Ascending aorta (tissue), 2 donors: ENCODE data around the gene RBM19. TPM values are rescaled to one million over a fixed set of nuclear protein-coding genes. Genes with fewer than 3 reads are reported as not detected.

Experiments used
- DNase-seq, 2 donors: peaks; one replicate each; pipeline ENCODE4 v3.0.0-alpha.2; 2019; ENCODE audit warnings: low spot score in 2 of 2
- H3K27ac ChIP-seq, 2 donors: fragments of 200-600 bp; sonication (generic); one replicate each; pipeline ENCODE4 v1.5.1; 2016 to 2017; ENCODE audit warnings: mild to moderate bottlenecking in 1 of 2
- H3K27me3 ChIP-seq: fragments of 200-600 bp; sonication (generic); one replicate; pipeline ENCODE4 v1.5.1; 2017
- H3K36me3 ChIP-seq, 2 donors: fragments of 200-600 bp; sonication (generic); one replicate each; pipeline ENCODE4 v1.5.1; 2016
- H3K4me1 ChIP-seq, 2 donors: fragments of 200-600 bp; sonication (generic); one replicate each; pipeline ENCODE4 v1.5.1; 2016 to 2017; ENCODE audit warnings: mild to moderate bottlenecking in 1 of 2
- H3K4me3 ChIP-seq, 2 donors: fragments of 200-600 bp; sonication (generic); one replicate each; pipeline ENCODE4 v1.5.1; 2016 to 2017; ENCODE audit warnings: mild to moderate bottlenecking in 1 of 2
- H3K9me3 ChIP-seq, 2 donors: fragments of 200-600 bp; sonication (generic); one replicate each; pipeline ENCODE4 v1.5.1; 2016
- intact Hi-C: fragments of 100-400 bp; cut with DNase I; formaldehyde crosslinking; loops from one replicate; pipeline ENCODE4 v1.15.1; 2023
- total RNA-seq: library from RNA; depleted of rRNA; stranded (reverse); fragments of >200 nt; gene quantifications from one replicate; pipeline ENCODE4 v1.1.0, GENCODE V29; 2016
- TF ChIP-seq, protein P1 (sequence below), 3 experiments: fragments of 200-600 bp in 2 of 3; fragments of 450-650 bp in 1 of 3; sonication (generic) in 2 of 3; IDR thresholded peaks; one replicate each; pipeline ENCODE4 v1.5.1; 2016 to 2019; ENCODE audit warnings: antibody characterized with exemption in 3 of 3, mild to moderate bottlenecking in 1 of 3, moderate library complexity in 1 of 3

Gene RBM19
- total RNA-seq, 1 donor from 2014 or later: 22.8 TPM

DNA sequence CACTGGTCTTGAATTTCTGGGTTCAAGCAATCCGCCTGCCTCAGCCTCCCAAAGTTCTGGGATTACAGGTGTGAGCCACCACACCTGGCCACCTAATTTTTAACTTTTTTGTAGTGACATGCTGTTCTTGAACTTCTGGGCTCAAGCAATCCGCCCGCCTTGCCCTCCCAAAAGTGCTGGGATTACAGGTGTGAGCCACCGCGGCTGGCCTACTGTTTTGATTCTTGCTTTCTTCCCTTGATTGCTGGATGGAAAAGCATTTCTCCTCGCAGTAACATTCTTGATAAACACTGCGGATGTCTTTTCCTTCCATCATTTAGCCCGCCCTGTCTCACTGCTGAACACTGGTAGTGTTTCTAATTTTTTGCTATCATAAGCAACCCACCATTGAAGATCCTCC lies 72.9 kb downstream of the RBM19 start:
- peaks cover 0 to 5% of the 10 kb centered on the region in 2 donors for H3K36me3 ChIP-seq
- H3K27ac ChIP-seq: no peak overlapping the region
- TF ChIP-seq, protein P1, sequence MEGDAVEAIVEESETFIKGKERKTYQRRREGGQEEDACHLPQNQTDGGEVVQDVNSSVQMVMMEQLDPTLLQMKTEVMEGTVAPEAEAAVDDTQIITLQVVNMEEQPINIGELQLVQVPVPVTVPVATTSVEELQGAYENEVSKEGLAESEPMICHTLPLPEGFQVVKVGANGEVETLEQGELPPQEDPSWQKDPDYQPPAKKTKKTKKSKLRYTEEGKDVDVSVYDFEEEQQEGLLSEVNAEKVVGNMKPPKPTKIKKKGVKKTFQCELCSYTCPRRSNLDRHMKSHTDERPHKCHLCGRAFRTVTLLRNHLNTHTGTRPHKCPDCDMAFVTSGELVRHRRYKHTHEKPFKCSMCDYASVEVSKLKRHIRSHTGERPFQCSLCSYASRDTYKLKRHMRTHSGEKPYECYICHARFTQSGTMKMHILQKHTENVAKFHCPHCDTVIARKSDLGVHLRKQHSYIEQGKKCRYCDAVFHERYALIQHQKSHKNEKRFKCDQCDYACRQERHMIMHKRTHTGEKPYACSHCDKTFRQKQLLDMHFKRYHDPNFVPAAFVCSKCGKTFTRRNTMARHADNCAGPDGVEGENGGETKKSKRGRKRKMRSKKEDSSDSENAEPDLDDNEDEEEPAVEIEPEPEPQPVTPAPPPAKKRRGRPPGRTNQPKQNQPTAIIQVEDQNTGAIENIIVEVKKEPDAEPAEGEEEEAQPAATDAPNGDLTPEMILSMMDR (IDR thresholded peaks at IDR 0.05): no peak
- H3K4me1 ChIP-seq: no peaks in the 10 kb centered on the region
- no peak overlapping the region for H3K4me3 ChIP-seq
- H3K27me3 ChIP-seq: no peaks in the 10 kb centered on the region
- H3K9me3 ChIP-seq: no peaks in the 10 kb centered on the region
- intact Hi-C loops: no loop called here
- DNase-seq: no peak

DNA sequence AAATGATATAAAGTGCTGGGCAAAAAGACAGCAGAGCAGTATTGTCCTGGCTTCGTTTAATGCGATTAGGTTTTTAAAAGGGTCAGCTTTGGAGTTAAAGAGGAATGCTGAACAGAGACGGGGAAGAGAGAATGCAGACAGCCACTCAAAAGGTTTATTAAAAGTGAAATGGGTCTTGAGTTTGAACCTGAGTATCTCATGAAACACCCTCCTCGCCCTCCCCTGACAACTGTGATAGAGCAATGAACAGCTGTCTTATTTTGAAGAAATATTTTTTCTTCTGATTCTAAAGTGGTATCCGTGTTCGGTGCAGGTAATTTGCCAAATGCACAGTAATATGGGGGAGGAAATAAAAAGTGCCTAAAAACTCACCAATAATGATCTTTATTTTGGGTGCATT lies 73.6 kb downstream of the RBM19 start:
- no peak for DNase-seq
- Histone ChIP-seq H3K4me3 (no peak overlapping the region), H3K4me1 (no peaks in the 10 kb centered on the region), H3K27ac (no peak overlapping the region), H3K27me3 (no peaks in the 10 kb centered on the region), H3K36me3 (peaks cover 0 to 5% of the 10 kb centered on the region in 2 donors), H3K9me3 (no peaks in the 10 kb centered on the region)
- intact Hi-C loops: no loop called here
- TF ChIP-seq, protein P1 (IDR thresholded peaks at IDR 0.05): no peak

DNA sequence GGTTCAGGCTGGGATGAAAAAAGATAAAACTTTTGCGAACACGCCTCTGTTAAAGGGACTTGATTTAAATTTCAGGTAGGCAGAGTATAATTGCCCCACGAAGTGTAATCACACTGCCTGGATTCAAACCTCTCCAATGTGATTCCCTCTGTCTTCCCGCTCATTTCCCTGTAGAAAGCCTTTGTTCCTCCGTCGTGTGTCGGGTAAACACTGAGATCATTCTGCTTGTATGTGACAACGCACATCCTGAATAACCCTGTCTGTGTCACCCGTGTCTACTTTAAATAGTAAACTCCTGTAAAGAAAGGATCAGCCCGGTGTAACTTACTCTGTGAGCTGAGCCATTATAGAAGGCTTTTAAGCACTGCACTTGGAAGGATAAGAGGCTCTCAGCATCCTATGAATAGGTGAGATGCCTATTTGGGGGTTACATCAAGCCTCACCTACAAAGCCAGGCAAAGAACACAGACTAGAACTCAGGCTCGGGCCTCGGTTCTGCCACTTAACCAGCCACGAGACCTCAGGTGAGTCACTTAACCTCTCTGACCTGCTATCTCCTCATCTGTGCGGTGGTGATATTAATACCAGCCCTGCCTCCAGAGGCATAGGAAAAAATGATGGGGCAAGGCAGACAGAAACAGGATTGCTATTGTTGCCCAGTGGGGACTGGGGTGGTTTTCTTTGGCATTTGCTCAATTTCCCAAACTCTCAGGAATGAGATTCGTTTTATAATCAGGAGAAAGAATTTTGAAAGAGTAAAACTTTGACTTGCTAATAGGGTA lies 74.2 kb downstream of the RBM19 start:
- Histone ChIP-seq H3K4me3 (no peak overlapping the region), H3K4me1 (no peaks in the 10 kb centered on the region), H3K27me3 (no peaks in the 10 kb centered on the region), H3K9me3 (no peaks in the 10 kb centered on the region), H3K27ac (no peak overlapping the region), H3K36me3 (peaks cover 0 to 5% of the 10 kb centered on the region in 2 donors)
- intact Hi-C loops: no loop called here
- no peak for DNase-seq
- TF ChIP-seq, protein P1 (IDR thresholded peaks at IDR 0.05): no peak

DNA sequence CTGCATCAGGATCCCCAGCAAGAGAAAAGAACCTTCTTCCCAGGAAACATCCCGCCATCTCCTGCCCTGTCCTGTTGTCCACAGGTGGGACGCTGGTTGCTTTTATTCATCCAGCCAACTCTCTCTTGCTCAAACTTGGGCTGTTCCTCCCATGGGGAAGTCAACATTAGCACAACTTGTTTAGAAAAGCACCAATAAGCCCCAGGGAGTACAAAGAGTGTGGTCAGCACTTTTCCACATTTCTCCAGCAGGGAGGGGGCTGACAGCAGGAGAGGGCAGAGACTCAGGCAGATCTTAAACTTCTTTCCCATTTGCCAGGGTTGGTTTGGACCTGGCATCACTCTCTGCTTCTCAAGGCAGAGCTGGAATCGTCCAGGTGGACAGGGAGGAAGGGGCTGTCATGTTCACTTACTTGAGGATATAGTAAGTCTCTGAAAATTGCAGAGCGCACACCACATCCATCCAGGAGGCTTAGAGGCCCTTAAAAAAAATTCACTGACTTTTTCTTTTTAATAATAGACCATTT lies 74.9 kb downstream of the RBM19 start:
- Histone ChIP-seq H3K4me1 (no peaks in the 10 kb centered on the region), H3K9me3 (no peaks in the 10 kb centered on the region), H3K27ac (no peak overlapping the region), H3K27me3 (no peaks in the 10 kb centered on the region), H3K4me3 (no peak overlapping the region), H3K36me3 (peaks cover 0 to 10% of the 10 kb centered on the region in 2 donors)
- no peak for DNase-seq
- TF ChIP-seq, protein P1 (IDR thresholded peaks at IDR 0.05): no peak
- intact Hi-C loops: no loop called here

DNA sequence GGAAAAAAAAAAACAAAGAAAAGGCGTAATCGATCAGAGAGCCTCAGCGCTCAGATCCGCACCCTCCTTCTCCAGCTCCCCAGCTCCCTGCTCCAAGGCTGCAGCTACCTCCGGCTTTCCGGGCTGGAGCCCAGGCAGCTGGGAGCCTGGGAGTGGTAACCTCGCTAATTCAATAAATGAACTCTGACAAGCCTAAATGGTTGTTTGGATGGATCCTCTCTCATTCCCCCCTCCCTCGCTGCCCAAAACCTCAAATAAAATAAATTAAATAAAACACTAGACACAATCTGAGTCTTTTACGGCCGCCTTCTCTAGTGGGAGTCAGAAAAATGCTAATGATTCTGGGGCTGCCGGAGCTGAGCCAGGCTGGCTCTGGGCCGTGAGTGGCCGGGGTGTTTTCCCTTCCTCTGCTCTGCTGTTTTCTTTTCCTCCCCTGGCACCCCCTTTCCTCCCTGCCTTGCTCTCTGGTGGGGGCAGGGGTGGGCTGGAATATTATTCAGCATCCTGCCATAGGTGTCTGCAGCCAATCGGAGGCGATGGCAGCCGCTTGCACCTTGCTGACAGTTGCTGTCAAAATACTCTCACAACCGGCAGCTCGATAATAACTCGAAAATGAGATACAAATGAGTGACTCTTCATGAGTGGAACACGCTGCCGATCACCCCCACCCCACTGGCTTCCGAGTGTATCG lies 76.1 kb downstream of the RBM19 start:
- H3K4me3 ChIP-seq: peak overlapping the region in 1 of 2 donors; percentile 37
- H3K9me3 ChIP-seq: no peaks in the 10 kb centered on the region
- H3K36me3 ChIP-seq: peaks cover 0 to 10% of the 10 kb centered on the region in 2 donors
- H3K27ac ChIP-seq: no peak overlapping the region
- no peaks in the 10 kb centered on the region for H3K4me1 ChIP-seq
- no peak for DNase-seq
- TF ChIP-seq, protein P1 (IDR thresholded peaks at IDR 0.05): no peak
- H3K27me3 ChIP-seq: no peaks in the 10 kb centered on the region
- intact Hi-C loops: no loop called here
